GM19193 (cell line): ENCODE data around the gene CDC42BPG.

Source experiments
- POLR2A ChIP-seq: IDR thresholded peaks from 4 replicates; pipeline ENCODE4 v1.6.1; 2011; ENCODE audit not compliant: insufficient read depth, insufficient read length; ENCODE audit errors: extremely low read depth

The CDC42BPG gene

GRCh38 chr11:64849598-64850356 lies 5.3 kb upstream of the CDC42BPG start:
- no peak for TF ChIP-seq POLR2A

DNA sequence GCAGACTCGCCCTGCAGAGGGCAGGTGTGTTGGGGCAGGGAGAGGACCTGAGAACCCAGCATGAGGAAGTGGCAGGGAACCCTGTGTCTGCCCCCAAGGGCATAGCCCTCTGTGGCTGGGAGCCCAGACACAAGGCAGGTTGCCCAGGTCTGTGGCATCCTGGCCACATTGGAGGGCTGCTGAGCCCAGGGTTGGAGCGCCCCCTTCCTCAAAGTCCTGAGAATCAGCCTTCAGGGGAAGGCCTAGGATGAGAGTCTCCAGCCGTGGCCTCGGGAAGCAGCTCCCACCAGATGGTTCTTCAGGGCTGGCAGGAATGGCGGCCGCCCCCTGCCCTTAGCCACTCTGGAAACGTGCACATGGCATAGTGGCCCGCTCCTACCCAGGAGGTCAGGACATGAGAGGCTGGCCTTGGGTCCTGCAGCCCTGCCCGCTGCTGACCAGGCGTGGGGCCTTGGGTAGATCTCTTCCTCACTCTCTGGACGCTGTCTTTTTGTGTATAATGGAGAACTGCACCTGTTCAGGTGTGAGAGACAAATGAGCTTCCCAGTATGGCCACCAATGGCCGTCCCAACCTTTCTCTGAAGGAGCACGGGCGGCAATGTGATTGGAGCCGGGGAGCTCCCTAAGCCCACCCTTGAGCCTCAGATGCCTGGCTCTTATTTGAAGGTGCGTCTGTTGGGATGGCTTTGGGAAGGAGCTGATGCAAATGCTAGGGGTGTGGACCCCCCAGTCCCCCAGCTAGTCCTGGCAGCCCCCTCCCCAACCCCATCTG lies 4.6 kb upstream of the CDC42BPG start:
- no peak for TF ChIP-seq POLR2A

DNA sequence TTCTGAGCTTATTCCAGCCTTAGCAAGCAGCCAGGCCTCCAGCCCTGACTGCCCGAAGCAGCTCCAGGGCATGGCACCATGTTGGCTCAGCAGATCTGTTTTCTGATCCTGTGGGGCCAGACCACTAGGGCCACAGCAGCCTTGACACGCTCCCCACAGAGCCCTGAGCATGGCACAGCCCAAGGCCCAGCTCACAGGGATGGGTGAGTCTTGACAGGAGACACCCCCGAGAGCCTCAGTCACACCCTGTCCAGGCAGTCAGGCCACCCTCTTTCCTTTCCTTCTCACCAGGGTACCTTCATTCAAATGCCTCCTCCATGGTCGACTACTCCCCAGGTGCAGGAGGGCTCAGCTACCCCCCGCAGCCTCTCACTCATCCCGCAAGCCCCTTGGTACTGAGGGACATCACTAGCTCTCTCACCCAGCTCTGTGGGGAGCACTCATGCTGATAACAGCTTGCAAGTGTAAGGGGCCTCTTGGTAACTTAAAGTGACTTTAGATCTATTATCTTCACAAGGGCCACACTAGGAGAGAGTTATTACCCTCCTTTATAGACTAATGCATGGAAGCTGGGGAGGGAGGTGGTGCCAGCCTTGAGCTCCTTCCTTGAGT lies 3.9 kb upstream of the CDC42BPG start:
- no peak for TF ChIP-seq POLR2A

DNA sequence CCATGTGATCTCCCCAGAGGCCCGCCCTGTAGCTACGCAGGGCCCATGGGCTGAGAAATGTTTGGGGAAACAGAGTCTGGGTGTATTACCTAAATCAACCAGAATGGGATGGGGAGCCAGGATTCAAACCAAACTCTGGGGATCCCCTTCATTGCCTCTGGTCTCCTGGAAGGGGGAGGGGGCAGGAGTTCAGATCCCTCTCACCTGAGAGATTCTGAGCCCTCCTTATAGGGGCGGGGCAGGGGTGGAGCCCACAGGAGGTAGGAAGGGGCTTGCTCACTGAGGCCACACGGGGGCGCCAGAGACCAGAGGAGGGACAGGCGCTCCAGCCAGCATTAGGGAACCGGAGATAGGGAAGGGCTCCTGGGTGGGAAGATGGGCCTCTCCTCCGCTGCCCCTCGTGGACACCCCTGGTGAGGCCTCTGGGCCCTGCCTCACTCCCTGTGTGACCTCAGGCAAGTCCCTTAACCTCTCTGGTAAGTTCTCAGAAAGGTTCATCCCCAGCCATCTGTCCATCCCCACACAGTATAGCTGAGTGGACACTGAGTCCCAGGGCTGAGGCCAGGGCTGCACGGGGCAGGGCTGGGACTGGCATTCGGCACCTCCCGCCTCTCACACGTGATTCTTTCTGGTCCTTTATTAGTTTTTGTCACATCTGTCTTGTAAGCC lies 2.7 kb upstream of the CDC42BPG start:
- TF ChIP-seq POLR2A = no peak

- no peak for TF ChIP-seq POLR2A
Measured at GRCh38 chr11:64845129-64845775, 799 bp upstream of the CDC42BPG start.

DNA sequence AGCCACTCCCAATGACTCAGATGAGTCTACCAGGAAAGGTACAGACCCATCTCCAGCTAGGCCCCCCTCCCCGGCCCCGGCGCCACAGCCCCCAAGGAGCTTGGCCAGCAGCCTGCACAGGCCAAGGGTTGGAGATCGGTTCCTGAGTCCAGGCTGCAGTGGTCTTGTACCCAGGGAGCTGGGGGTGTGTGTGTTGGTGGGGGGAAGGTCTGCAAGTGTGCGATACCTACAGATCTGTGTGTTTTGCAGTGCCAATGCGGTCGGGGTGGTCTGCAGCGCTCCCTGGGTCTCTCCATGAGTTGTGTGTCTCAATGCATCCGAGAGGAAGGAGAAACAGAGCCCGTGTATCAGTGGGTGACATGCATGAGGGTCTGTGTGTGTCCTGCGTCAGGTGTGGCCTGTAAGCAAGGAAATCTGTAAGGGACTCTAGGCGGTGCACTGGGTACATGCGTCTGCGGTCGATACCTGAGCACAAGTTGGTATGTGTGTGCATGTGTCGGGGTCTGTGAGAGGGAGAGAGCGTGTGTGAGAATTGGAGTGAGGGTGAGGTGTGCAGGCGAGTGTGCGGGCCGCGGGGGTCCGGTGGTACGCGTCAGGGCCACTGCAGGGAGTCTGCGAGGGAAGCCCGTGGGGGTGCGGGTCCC lies 645 bp downstream of the CDC42BPG start:
- no peak for TF ChIP-seq POLR2A

GRCh38 chr11:64842851-64843685 lies 1.4 kb downstream of the CDC42BPG start:
- TF ChIP-seq POLR2A = no peak

GRCh38 chr11:64842366-64842759 lies 2.1 kb downstream of the CDC42BPG start:
- no peak for TF ChIP-seq POLR2A

DNA sequence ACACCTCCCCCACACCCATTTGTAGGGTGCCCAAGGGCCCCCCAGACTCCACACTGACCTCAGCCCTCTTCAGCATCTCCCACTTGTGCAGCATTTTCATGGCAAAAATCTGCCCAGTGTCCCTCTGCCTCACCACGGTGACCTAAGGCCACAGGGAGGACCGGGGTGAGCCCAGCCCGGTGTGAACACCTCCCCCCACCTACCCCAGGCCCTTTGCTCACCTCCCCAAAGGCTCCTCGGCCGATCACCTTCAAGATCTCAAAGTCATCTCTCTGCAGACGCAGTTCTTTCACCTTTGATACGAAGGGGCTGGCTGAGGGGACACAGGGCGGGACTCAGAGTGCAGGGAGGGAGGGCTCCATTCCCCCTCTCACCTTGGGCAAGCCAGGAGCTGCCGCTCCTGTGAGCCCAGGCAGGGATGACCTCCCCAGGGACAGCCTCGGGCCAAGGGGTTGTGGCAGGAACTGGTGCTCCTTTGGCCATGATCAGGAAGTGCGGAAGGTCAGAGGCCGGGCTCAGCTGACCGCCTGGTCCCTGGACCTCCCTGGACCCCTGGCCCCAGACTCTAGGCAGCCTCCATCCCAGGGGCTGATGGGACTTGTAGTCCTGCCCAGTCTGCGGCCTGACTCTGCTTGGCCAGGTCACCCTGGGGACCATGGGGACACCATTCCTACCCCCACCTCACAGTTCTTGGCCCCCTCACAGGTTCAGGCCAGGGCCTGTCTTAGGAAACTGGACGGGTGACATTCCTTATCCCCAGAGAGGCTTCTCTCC lies 2.7 kb downstream of the CDC42BPG start:
- TF ChIP-seq POLR2A = no peak

GRCh38 chr11:64839887-64840782 lies 4.3 kb downstream of the CDC42BPG start:
- no peak for TF ChIP-seq POLR2A

DNA sequence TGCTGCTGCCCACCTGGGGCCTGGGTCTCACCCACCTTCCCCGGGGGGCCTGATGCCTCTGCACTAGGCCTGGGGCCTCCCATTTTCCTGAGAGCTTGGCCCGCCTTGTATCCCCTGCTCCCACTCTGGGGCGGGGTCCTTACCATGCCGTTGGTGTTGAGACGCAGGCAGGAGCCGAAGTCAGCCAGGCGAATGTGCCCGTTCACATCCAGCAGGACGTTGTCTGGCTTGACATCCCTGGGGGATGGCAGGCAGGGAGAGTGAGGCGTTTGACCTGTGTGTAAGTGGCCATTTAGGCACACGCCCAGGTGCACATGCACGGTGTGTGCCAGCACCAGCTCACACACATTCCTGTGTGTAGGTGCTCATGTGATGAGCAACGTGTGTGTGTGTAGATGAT lies 5.1 kb downstream of the CDC42BPG start:
- no peak for TF ChIP-seq POLR2A
